Adrenal gland (tissue), 12 donors: ENCODE results near the gene ZFYVE16. TPM values are rescaled to one million over a fixed set of nuclear protein-coding genes. Genes with fewer than 3 reads are reported as not detected.

Experiments
- DNase-seq, 7 donors: peaks; one replicate each; pipeline ENCODE4 v3.0.0-alpha.2; 2019 to 2020
- H3K27ac ChIP-seq, 5 donors: fragments of 200-600 bp; sonication (generic) in 4 of 5; 1 replicate in 3 of 5; 2 replicates in 2 of 5; pipeline versions ENCODE4 v1.5.1 to v1.8.0; 2016 to 2020; ENCODE audit warnings: mild to moderate bottlenecking in 1 of 5
- H3K27me3 ChIP-seq: fragments of 200-600 bp; 2 replicates; pipeline ENCODE4 v1.8.0; 2021
- H3K36me3 ChIP-seq, 2 donors: fragments of 200-600 bp; replicated peaks in 1 of 2; 1 replicate in 1 of 2; 2 replicates in 1 of 2; pipeline versions ENCODE4 v1.5.1 to v1.8.0; 2018 to 2022
- H3K4me1 ChIP-seq, 2 donors: fragments of 200-600 bp; replicated peaks in 1 of 2; 1 replicate in 1 of 2; 2 replicates in 1 of 2; pipeline versions ENCODE4 v1.5.1 to v1.8.0; 2018 to 2021
- H3K4me3 ChIP-seq, 4 donors: fragments of 200-600 bp; sonication (generic) in 3 of 4; one replicate each; pipeline ENCODE4 v1.5.1; 2016 to 2018
- H3K9me3 ChIP-seq, 3 donors: fragments of 200-600 bp; sonication (generic) in 1 of 3; replicated peaks in 1 of 3; 1 replicate in 2 of 3; 2 replicates in 1 of 3; pipeline versions ENCODE4 v1.5.1 to v1.8.0; 2016 to 2021
- POLR2A ChIP-seq, 2 donors: fragments of 450-650 bp; IDR thresholded peaks; one replicate each; pipeline ENCODE4 v1.6.1; 2017; ENCODE audit warnings: antibody characterized with exemption in 2 of 2, mild to moderate bottlenecking in 2 of 2, moderate library complexity in 1 of 2
- WGBS, 4 donors: extraction: QIAGEN DNeasy Blood & Tissue Kit in 2 of 4; methylation state at CpG; one replicate each; pipeline versions ENCODE4 v1.1.5 to v1.1.7; 2013 to 2017; 5-methylcytosine and 5-hydroxymethylcytosine counted together
- intact Hi-C, 2 donors: fragments of 100-400 bp; cut with DNase I; formaldehyde crosslinking; loops; one replicate each; pipeline versions ENCODE4 v1.14.1 to v1.15.0; 2022 to 2023
- polyA plus RNA-seq, 3 donors: library from polyadenylated mRNA; stranded (reverse); fragments of 200-250 nt in 2 of 3; fragments of 350-450 nt in 1 of 3; fragmentation: Illumina TruSeq in 1 of 3; extraction: RNeasy Lipid Tissue Mini Kit (QIAGEN cat#74804) in 1 of 3; gene quantifications; one replicate each; pipeline ENCODE4 v1.2.3, GENCODE V29; 2013 to 2014
- total RNA-seq, 9 donors: library from RNA; depleted of rRNA in 4 of 9; stranded (reverse); fragments of >200 nt in 4 of 9; fragments of 120-200 nt in 1 of 9; fragmentation: NEBNext Ultra II Directional in 1 of 9; extraction: Animal tissue kit (Norgen Biotek cat#: 25700) in 1 of 9; gene quantifications; one replicate each; pipeline versions ENCODE4 v1.1.0 to v1.2.4, GENCODE V29; 2013 to 2023
- TF ChIP-seq, protein P1 (sequence below), 6 experiments: fragments of 450-650 bp in 4 of 6; fragments of 200-600 bp in 2 of 6; sonication (generic) in 1 of 6; IDR thresholded peaks; 1 replicate in 5 of 6; 2 replicates in 1 of 6; pipeline versions ENCODE4 v1.5.1 to v1.8.0; 2016 to 2021; ENCODE audit warnings: antibody characterized with exemption in 6 of 6, mild to moderate bottlenecking in 2 of 6, moderate library complexity in 1 of 6
- donor health status: healthy with polysubstance abuse.
- donor health status: Bipolar disorder and iron deficiency.
- donor health status: DM: yes; HTN: yes; CAD: no.
- donor health status: DM: no; HTN: no; CAD: no.
- donor health status: DM: no; HTN: no; CAD: no.
- donor health status: DM: yes; HTN: yes; CAD: no.

The ZFYVE16 gene
- total and polyA plus RNA-seq, 12 donors = 14.3 to 56.3 (median 36.4) TPM

DNA sequence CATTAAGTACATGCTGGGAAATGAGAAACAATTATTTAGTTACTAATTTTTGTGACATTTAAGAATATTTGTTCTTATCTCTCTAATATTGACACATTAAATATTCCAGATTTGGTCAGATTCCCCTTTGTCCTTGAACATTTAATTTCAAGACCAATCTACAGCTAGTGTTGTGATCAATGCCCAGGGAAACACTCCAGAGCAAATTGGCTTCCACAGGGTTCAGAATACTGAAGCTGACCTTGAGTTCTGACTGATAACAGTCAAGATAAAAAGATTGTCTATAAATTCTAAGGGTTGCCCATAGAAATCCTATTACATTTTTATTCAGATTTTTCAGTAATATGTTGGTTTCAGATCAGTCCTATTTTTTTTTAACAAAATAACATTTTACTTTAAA, 31.3 kb downstream of the ZFYVE16 start:
- TF ChIP-seq, protein P1, sequence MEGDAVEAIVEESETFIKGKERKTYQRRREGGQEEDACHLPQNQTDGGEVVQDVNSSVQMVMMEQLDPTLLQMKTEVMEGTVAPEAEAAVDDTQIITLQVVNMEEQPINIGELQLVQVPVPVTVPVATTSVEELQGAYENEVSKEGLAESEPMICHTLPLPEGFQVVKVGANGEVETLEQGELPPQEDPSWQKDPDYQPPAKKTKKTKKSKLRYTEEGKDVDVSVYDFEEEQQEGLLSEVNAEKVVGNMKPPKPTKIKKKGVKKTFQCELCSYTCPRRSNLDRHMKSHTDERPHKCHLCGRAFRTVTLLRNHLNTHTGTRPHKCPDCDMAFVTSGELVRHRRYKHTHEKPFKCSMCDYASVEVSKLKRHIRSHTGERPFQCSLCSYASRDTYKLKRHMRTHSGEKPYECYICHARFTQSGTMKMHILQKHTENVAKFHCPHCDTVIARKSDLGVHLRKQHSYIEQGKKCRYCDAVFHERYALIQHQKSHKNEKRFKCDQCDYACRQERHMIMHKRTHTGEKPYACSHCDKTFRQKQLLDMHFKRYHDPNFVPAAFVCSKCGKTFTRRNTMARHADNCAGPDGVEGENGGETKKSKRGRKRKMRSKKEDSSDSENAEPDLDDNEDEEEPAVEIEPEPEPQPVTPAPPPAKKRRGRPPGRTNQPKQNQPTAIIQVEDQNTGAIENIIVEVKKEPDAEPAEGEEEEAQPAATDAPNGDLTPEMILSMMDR (IDR thresholded peaks at IDR 0.05) = no peak
- no peak for TF ChIP-seq POLR2A (IDR thresholded peaks at IDR 0.05)
- Histone ChIP-seq H3K27me3 (no peaks in the 10 kb centered on the region), H3K27ac (no peak overlapping the region), H3K9me3 (no peaks in the 10 kb centered on the region), H3K36me3 (peaks cover 0 to 17% of the 10 kb centered on the region in 2 donors), H3K4me1 (peaks cover 0 to 18% of the 10 kb centered on the region in 2 donors), H3K4me3 (no peak overlapping the region)
- intact Hi-C loops = no loop called here
- no peak for DNase-seq

DNA sequence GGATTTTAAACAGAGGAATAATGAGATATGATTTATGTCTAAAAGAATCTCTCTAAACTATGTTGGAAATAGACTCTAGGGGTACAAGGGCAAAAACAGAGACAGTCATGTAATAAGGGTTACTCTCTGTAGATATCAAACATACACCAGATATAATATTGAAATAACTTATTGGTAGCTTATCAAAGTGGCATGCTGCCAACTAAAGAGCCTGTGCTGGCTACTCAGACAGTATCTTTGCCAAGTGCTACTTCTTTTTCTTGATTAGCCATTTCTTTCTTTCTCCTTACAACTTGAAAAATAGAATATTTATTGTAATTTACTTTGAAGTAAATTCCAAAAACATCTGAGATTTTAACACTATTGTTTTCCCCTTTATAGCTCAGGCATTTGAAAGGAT, 34.9 kb downstream of the ZFYVE16 start:
- H3K4me1 ChIP-seq = peaks cover 0 to 18% of the 10 kb centered on the region in 2 donors
- peak in 1 of 7 donors; percentile 18 for DNase-seq
- TF ChIP-seq, protein P1 (IDR thresholded peaks at IDR 0.05) = no peak
- no peak for TF ChIP-seq POLR2A (IDR thresholded peaks at IDR 0.05)
- H3K27me3 ChIP-seq = no peaks in the 10 kb centered on the region
- H3K9me3 ChIP-seq = no peaks in the 10 kb centered on the region
- H3K27ac ChIP-seq = no peak overlapping the region
- peaks cover 0 to 27% of the 10 kb centered on the region in 2 donors for H3K36me3 ChIP-seq
- H3K4me3 ChIP-seq = no peak overlapping the region
- intact Hi-C loops = no loop called here

DNA sequence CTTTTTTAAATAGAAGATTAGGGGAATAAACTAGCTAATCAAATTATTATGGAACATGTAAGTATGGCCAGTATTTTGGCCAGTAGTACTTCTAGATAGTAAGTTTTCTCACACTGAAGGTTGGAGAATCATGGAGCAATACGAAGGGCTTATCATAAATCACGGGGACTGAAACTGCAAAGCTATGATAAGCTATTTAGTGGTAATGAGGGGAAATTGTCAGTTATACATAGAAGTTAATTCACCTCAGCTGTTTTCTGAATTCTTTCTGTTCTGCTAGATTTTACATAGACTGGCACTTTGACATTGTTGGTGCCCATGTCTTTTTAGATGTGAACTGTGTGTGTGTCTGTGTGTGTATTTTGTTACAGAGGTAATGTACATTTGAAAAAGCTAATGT, 45.5 kb downstream of the ZFYVE16 start:
- no peaks in the 10 kb centered on the region for H3K9me3 ChIP-seq
- H3K27me3 ChIP-seq = no peaks in the 10 kb centered on the region
- peaks cover 0 to 54% of the 10 kb centered on the region in 2 donors for H3K36me3 ChIP-seq
- intact Hi-C loops = no loop called here
- no peak overlapping the region for H3K27ac ChIP-seq
- no peak for DNase-seq
- 68 to 76% (median 72%) methylated on average over 2 of the region's 2 CpGs for WGBS, 4 donors
- TF ChIP-seq POLR2A (IDR thresholded peaks at IDR 0.05) = no peak
- TF ChIP-seq, protein P1 (IDR thresholded peaks at IDR 0.05) = no peak
- H3K4me1 ChIP-seq = no peaks in the 10 kb centered on the region
- no peak overlapping the region for H3K4me3 ChIP-seq

DNA sequence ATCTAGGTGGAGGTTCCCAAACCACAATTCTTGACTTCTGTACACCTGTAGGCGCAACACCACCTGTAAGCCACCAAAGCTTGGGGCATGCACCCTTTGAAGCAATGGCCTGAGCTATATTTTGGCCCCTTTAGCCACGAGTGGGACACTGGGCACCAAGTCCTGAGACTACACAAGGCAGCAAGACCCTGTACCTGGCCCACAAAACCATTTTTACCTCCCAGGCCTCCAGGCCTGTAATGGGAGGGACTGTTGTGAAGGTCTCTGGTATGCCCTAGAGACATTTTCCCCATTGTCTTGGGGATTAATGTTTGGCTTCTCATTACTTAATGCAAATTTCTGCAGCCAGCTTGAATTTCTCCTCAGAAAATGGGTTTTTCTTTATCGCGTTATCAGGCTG, 55.4 kb downstream of the ZFYVE16 start:
- Histone ChIP-seq H3K9me3 (peaks cover 0 to 8% (median 0%) of the 10 kb centered on the region in 3 donors), H3K4me1 (peaks cover 0 to 10% of the 10 kb centered on the region in 2 donors), H3K36me3 (peaks cover 0 to 8% of the 10 kb centered on the region in 2 donors), H3K27ac (no peak overlapping the region), H3K4me3 (no peak overlapping the region), H3K27me3 (no peaks in the 10 kb centered on the region)
- TF ChIP-seq, protein P1 (IDR thresholded peaks at IDR 0.05) = no peak
- no peak for TF ChIP-seq POLR2A (IDR thresholded peaks at IDR 0.05)
- intact Hi-C loops = no loop called here
- WGBS, 4 donors = 97 to 100% (median 100%) methylated on average over 3 to 4 of the region's 4 CpGs
- no peak for DNase-seq
